Measurements from ENCODE around the gene JMJD1C. TPM values are rescaled to one million over a fixed set of nuclear protein-coding genes. Genes with fewer than 3 reads are reported as not detected.

Gene JMJD1C
- total RNA-seq, 1 donor from 2014 or later, result 62.6 TPM

GRCh38 chr10:63436225-63436624 lies 29.6 kb downstream of the JMJD1C start:
- no peak for TF ChIP-seq CTCF (conservative IDR thresholded peaks at IDR 0.05)
- Mint-ChIP-seq H3K36me3 (peaks cover 10% of the 10 kb centered on the region), H3K27me3 (no peaks in the 10 kb centered on the region), H3K9me3 (peaks cover 9% of the 10 kb centered on the region), H3K4me3 (no peak overlapping the region), H3K27ac (no peak overlapping the region), H3K4me1 (ENCODE audit: unreplicated experiment) (peaks cover 24% of the 10 kb centered on the region)
- no peak for DNase-seq (ENCODE audit: extremely low spot score, unreplicated experiment)

GRCh38 chr10:63434866-63435854 lies 30.6 kb downstream of the JMJD1C start:
- H3K9me3 Mint-ChIP-seq, result peaks cover 14% of the 10 kb centered on the region
- H3K4me1 Mint-ChIP-seq (ENCODE audit: unreplicated experiment), result peaks cover 24% of the 10 kb centered on the region
- no peak for TF ChIP-seq CTCF (conservative IDR thresholded peaks at IDR 0.05)
- H3K4me3 Mint-ChIP-seq, result no peak overlapping the region
- peaks cover 18% of the 10 kb centered on the region for H3K36me3 Mint-ChIP-seq
- no peaks in the 10 kb centered on the region for H3K27me3 Mint-ChIP-seq
- DNase-seq (ENCODE audit: extremely low spot score, unreplicated experiment), result no peak
- peak overlapping the region; percentile 38 for H3K27ac Mint-ChIP-seq

- Mint-ChIP-seq H3K9me3 (peaks cover 15% of the 10 kb centered on the region), H3K4me3 (no peak overlapping the region)
- no peak for DNase-seq (ENCODE audit: extremely low spot score, unreplicated experiment)
Measured at GRCh38 chr10:63431962-63432797, 33.6 kb downstream of the JMJD1C start.

GRCh38 chr10:63430999-63431356 lies 34.8 kb downstream of the JMJD1C start:
- no peak overlapping the region for H3K27ac Mint-ChIP-seq
- H3K9me3 Mint-ChIP-seq, result peaks cover 15% of the 10 kb centered on the region
- DNase-seq (ENCODE audit: extremely low spot score, unreplicated experiment), result no peak
- H3K27me3 Mint-ChIP-seq, result no peaks in the 10 kb centered on the region
- no peak overlapping the region for H3K4me3 Mint-ChIP-seq
- H3K36me3 Mint-ChIP-seq, result peaks cover 22% of the 10 kb centered on the region
- peaks cover 37% of the 10 kb centered on the region for H3K4me1 Mint-ChIP-seq (ENCODE audit: unreplicated experiment)
- TF ChIP-seq CTCF (conservative IDR thresholded peaks at IDR 0.05), result no peak

More at GRCh38 chr10:63431962-63432797, 33.6 kb downstream of the JMJD1C start:
- Mint-ChIP-seq H3K27ac (peak overlapping the region; percentile 76), H3K4me1 (ENCODE audit: unreplicated experiment) (peaks cover 37% of the 10 kb centered on the region), H3K27me3 (no peaks in the 10 kb centered on the region), H3K36me3 (peaks cover 22% of the 10 kb centered on the region)
- TF ChIP-seq CTCF (conservative IDR thresholded peaks at IDR 0.05), result no peak

GRCh38 chr10:63430091-63430998 lies 35.4 kb downstream of the JMJD1C start:
- Mint-ChIP-seq H3K4me3 (peak overlapping the region; percentile 12), H3K36me3 (peaks cover 22% of the 10 kb centered on the region), H3K27me3 (no peaks in the 10 kb centered on the region), H3K4me1 (ENCODE audit: unreplicated experiment) (peaks cover 37% of the 10 kb centered on the region), H3K27ac (peak overlapping the region; percentile 48), H3K9me3 (peaks cover 15% of the 10 kb centered on the region)
- TF ChIP-seq CTCF (conservative IDR thresholded peaks at IDR 0.05), result no peak
- DNase-seq (ENCODE audit: extremely low spot score, unreplicated experiment), result no peak
